ENCODE measurements around the gene RALA.
"Not testable (repeated sequence)": the region's sequence is repeated elsewhere in the genome, so short reads cannot be mapped to it uniquely, and the experiment has no call there.

Gene RALA

GRCh38 chr7:39721345-39721744 is 98.0 kb downstream of the RALA start:
- DNase-seq (ENCODE audit: insufficient read length, low spot score), result no peak
- no peak for FAIRE-seq

GRCh38 chr7:39721919-39722597 is 98.7 kb downstream of the RALA start:
- FAIRE-seq (no peak), DNase-seq (ENCODE audit: insufficient read length, low spot score) (no peak)

- FAIRE-seq, result no peak
Observed at GRCh38 chr7:39727231-39728012, 104.0 kb downstream of the RALA start.

GRCh38 chr7:39732837-39733804 is 109.7 kb downstream of the RALA start:
- FAIRE-seq, result peak; percentile 87

More at GRCh38 chr7:39727231-39728012, 104.0 kb downstream of the RALA start:
- DNase-seq (ENCODE audit: insufficient read length, low spot score), result no peak

DNA sequence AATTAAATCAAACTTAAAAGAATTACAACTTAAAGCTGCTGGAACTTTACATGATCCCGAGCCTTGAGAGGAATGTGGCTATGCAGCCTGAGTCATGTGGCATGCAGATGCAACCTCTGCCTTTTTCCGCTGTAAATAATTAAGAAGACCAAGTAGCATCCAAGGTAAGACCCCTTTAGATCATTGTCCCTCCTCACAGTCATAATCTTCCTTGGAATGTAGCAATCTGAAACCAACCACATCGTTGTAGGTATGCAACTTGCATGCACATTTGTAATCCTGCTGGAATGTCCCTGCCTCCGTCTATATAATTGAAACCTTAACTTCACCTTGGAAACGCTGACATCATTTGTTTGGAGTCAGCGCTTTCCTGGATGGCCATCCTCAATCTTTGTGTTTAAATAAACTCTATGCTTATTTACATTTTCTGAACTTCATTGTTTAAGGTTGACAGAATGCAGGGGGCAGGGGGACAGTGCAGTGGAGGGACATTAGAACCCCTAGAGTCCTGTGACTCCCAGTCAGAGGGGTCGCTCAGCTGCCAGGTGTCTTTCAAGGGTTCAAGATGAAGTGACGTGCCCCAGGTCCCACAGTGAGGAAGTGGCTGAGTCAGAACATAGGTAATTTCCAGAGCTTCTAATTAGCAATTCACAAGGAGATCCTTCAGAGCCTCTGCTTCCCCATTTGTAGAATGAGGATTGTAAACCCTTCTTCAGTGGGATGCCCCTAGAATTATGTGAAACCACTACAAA is 110.7 kb downstream of the RALA start:
- DNase-seq (ENCODE audit: insufficient read length, low spot score) (peak; percentile 44), FAIRE-seq (peak; percentile 40)

More at GRCh38 chr7:39732837-39733804, 109.7 kb downstream of the RALA start:
- DNase-seq (ENCODE audit: insufficient read length, low spot score), result peak; percentile 98

DNA sequence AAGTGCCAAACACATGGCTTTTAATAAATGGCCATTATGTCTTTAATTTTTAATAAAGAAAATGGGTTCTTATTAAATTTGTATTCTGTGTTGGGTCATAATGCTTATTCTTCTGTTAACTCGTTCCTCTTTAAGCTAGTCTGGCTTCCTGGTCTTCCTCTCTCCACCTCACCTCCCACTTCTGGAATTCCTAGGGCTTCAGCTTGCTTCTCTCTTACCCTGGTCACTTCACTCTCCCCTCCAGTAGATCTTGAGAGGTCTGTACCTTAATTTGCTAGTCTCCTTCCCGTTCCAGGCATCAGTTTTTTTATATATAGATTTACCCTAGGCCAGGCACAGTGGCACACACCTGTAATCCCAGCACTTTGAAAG is 111.2 kb downstream of the RALA start:
- DNase-seq (ENCODE audit: insufficient read length, low spot score) (no peak), FAIRE-seq (no peak)

DNA sequence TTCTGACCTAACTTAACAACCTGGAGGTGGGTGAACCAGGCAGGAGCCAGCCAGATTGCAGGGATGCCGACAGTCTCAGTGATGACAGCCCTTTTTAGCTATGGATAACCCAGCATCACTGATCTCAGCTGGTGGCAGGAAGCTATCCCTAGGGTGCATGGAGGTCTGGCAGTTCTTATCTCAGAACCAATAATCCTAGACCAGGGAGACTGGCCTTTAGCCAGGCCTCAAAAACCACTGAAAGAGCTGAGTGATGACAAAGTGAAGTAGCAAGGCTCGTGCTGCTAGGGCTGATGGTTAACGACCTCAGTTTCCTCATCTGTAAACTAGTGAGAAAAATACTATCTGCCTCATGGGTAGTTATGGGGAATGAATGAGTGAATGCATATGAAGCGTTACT is 112.5 kb downstream of the RALA start:
- no peak for FAIRE-seq
- no peak for DNase-seq (ENCODE audit: insufficient read length, low spot score)

DNA sequence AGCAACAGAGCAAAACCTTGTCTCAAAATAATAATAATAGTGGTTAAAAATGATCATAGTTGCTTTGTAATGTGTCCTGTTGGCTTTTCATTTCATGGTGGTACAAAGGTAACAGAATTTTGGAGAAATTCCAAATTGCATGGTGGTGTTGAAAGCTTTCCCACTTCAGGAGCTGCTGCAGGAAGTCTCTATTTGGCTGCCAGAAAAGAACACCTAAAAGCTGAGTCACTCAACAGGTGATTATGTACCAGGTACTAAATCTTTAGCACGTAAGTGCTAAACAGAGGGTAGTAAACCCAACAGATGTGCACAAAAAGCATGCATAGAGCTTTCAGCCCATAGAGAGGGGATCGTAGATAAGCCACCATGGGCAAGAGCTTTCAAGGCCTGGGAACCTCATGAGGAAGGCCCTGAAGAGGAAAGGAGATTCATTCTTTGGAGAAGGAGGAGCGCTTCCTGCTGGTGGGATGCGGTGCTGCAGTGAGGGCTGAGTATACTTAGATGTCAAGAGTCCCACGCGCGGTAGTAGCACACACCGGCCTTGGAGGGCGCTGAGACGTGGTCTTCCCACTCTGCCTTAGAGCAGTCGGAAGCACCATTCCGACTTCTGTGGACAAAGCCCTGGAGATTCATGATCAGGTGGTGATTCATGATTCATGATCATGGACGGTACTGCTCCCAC is 118.7 kb downstream of the RALA start:
- DNase-seq (ENCODE audit: insufficient read length, low spot score), result no peak
- FAIRE-seq, result no peak

DNA sequence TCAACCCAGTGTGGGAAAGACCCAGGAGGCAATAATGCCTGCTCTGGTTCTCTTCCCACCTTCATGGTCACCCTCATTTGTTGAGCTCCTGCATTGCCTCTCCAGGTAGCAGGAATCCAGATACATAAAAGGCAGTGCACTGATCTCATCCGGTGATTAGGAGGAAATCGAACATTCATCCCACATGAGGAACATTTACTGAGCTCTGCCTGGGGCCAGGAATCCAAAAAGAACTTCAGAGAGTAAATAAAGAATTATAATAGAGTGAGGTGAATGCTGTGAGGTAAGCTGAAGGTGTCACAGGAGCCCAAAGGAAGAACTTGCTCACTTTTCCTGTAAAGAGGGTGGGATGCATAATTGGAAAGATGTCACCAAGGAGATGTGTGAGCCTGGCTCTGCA is 121.2 kb downstream of the RALA start:
- FAIRE-seq (no peak), DNase-seq (ENCODE audit: insufficient read length, low spot score) (no peak)

DNA sequence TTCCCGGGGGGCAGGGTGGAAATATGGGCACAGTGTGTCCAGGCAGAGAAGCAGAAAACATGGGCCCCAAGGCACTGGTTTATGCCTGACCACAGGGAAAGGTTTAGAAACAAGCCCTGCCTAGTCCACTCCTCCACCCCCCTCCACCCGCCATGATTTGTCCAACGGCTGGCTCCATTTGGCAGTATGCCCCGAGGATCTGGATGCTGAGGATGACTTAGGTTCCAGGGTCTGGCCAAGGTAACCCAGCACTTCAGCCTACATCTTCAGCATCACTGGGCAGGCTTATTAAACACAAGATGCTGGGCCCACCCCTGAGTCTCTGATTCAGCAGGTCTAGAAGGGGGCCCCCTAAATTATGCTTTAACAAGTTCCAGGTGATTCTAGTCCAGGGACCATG is 121.9 kb downstream of the RALA start:
- FAIRE-seq (no peak), DNase-seq (ENCODE audit: insufficient read length, low spot score) (no peak)

- FAIRE-seq (no peak), DNase-seq (ENCODE audit: insufficient read length, low spot score) (peak; percentile 72)
Observed at GRCh38 chr7:39746103-39746819, 122.9 kb downstream of the RALA start.

GRCh38 chr7:39749177-39749576 is 125.8 kb downstream of the RALA start:
- no peak for FAIRE-seq
- peak; percentile 76 for DNase-seq (ENCODE audit: insufficient read length, low spot score)

DNA sequence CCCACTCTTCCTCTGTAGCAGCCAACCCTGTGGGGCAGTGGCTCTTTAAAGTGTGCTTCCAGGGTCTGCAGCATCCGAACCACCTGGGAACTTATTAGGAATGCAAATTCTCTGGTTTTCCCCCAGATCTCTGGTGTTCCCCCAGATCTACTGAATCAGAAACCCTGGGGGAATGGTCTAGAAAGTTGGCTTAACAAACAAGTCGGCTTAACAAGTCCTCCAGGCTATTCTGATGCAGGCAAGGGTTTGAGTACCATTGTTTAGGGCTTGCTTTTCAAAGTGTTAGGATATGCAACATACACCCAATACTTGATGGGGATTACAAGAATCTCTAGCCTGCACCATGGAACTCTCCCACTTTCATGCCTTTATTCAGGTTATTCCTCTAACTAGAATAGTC is 126.3 kb downstream of the RALA start:
- FAIRE-seq, result no peak
- no peak for DNase-seq (ENCODE audit: insufficient read length, low spot score)

DNA sequence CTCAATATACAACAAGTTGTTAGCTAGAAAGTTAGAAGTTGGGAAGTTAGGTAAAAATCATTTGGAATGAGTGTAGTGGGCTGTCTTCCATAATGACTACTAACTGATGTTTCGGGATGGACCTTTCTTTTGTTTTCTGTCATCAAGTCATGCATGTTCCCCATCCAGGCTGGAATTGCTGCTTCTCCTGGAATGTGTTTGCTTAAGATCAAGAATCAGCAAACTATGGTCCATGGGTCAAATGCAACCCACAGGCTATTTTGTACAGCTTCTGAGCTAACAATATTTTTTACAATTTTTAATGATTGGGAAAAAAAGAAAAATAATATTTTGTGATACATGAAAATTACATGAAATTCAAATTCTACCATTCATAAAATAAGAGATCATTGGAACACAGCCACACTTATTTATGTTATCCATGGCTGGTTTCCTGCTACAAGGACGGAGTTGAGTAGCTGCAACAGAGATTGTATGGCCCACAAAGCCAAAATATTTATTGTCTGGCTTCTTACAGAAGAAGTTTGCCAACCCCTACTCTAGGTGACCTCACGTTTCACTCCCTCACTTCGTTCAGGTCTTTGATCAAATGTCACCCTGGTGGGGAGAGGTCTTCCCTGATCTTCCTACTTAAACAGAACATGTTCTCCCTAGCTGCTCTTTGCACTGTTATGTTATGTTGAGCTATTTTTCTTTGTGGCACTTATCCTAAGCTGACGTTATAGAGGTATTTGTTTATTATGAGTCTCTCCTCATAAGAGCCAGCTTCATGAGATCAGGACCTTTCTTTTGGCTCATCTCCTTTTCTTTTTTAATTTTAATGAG is 127.1 kb downstream of the RALA start:
- no peak for DNase-seq (ENCODE audit: insufficient read length, low spot score)
- no peak for FAIRE-seq

GRCh38 chr7:39753237-39753636 is 129.9 kb downstream of the RALA start:
- DNase-seq (ENCODE audit: insufficient read length, low spot score); FAIRE-seq: not testable (repeated sequence)

DNA sequence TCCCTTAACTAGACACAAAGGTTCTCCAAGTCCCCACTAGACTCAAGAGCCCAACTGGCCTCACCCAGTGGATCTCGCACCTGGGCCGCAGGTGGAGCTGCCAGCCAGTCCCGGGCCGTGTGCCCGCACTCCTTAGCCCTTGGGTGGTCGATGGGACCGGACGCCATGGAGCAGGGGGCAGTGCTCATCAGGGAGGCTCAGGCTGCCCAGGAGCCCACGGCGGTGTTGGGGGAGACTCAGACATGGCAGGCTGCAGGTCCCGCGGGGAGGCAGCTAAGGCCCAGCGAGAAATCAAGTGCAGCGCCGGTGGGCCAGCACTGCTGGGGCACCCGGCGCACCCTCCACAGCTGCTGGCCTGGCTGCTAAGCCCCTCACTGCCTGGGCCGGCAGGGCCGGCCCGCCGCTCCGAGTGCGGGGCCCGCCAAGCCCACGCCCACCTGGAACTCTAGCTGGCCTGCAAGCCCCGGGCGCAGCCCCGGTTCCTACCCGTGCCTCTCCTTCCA is 130.5 kb downstream of the RALA start:
- FAIRE-seq (no peak), DNase-seq (ENCODE audit: insufficient read length, low spot score) (no peak)

- DNase-seq (ENCODE audit: insufficient read length, low spot score), result peak; percentile 70
- no peak for FAIRE-seq
Observed at GRCh38 chr7:39754326-39755120, 131.2 kb downstream of the RALA start.
